SK-N-SH (cell line): ENCODE results near the gene TBX4.

Experiments
- CHD2 ChIP-seq: fragments of 150-350 bp; IDR thresholded peaks from 2 replicates; pipeline ENCODE4 v1.6.1; 2018; ENCODE audit warnings: low read length; ENCODE audit not compliant: partially characterized antibody
- FOSL2 ChIP-seq: IDR thresholded peaks from 2 replicates; pipeline ENCODE4 v1.4.0; 2012; ENCODE audit warnings: low read depth, mild to moderate bottlenecking, moderate library complexity, borderline replicate concordance
- FOXM1 ChIP-seq: IDR thresholded peaks from 2 replicates; pipeline ENCODE4 v1.4.0; 2012; ENCODE audit warnings: low read depth, mild to moderate bottlenecking
- JUND ChIP-seq: IDR thresholded peaks from 2 replicates; pipeline ENCODE4 v1.4.0; 2012
- NFIC ChIP-seq: IDR thresholded peaks from 2 replicates; pipeline ENCODE4 v1.4.0; 2012; ENCODE audit warnings: borderline replicate concordance
- TAF1 ChIP-seq: IDR thresholded peaks from 2 replicates; pipeline ENCODE4 v1.6.1; 2012; ENCODE audit warnings: low read depth, mild to moderate bottlenecking, low read length, moderate library complexity, borderline replicate concordance
- YY1 ChIP-seq: IDR thresholded peaks from 2 replicates; pipeline ENCODE4 v1.4.0; 2012; ENCODE audit warnings: low read depth, mild to moderate bottlenecking
- TF ChIP-seq, protein P1 (sequence below): fragments of 150-350 bp; IDR thresholded peaks from 2 replicates; pipeline ENCODE4 v1.6.1; 2017; ENCODE audit warnings: antibody characterized with exemption, low read length, low read depth, borderline replicate concordance
- TF ChIP-seq, protein P2 (sequence below): fragments of 200-600 bp; sonication (generic); IDR thresholded peaks from 2 replicates; pipeline ENCODE4 v1.6.1; 2017; ENCODE audit warnings: antibody characterized with exemption, mild to moderate bottlenecking, moderate library complexity

DNA sequence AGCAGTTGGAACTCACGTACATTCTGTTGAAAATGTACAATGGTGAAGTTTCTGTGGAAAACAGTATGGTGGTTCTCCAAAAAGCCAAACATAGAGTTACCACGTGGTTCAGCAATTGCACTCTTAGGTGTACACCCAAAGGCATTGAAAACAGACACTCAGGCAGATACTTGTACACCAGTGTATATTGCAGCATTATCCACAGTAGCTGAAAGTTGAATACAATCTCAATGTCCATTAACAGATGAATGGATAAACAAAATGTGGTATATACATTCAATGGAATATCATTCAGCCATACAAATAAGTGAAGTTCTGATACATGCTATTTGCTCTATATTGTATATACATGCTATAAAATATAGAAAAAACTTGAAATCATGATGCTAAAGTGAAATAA lies 29.4 kb upstream of the TBX4 start:
- no peak for TF ChIP-seq CHD2
- TF ChIP-seq, protein P1, sequence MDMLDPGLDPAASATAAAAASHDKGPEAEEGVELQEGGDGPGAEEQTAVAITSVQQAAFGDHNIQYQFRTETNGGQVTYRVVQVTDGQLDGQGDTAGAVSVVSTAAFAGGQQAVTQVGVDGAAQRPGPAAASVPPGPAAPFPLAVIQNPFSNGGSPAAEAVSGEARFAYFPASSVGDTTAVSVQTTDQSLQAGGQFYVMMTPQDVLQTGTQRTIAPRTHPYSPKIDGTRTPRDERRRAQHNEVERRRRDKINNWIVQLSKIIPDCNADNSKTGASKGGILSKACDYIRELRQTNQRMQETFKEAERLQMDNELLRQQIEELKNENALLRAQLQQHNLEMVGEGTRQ = no peak
- no peak for TF ChIP-seq FOSL2
- TF ChIP-seq NFIC = no peak
- TF ChIP-seq, protein P2, sequence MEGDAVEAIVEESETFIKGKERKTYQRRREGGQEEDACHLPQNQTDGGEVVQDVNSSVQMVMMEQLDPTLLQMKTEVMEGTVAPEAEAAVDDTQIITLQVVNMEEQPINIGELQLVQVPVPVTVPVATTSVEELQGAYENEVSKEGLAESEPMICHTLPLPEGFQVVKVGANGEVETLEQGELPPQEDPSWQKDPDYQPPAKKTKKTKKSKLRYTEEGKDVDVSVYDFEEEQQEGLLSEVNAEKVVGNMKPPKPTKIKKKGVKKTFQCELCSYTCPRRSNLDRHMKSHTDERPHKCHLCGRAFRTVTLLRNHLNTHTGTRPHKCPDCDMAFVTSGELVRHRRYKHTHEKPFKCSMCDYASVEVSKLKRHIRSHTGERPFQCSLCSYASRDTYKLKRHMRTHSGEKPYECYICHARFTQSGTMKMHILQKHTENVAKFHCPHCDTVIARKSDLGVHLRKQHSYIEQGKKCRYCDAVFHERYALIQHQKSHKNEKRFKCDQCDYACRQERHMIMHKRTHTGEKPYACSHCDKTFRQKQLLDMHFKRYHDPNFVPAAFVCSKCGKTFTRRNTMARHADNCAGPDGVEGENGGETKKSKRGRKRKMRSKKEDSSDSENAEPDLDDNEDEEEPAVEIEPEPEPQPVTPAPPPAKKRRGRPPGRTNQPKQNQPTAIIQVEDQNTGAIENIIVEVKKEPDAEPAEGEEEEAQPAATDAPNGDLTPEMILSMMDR = no peak
- no peak for TF ChIP-seq TAF1
- TF ChIP-seq FOXM1 = no peak
- no peak for TF ChIP-seq JUND
- TF ChIP-seq YY1 = no peak
